NCI-H146 treated with DMSO at 0.1 percent for 48 hours (cell line): ENCODE measurements around the gene TTLL8.

ENCODE experiments used
- DNase-seq: peaks from one replicate; lab custom pipeline; 2025; ENCODE audit not compliant: unreplicated experiment; lab: John Stamatoyannopoulos, UW

Gene TTLL8

GRCh38 chr22:50022171-50022819 is 35.8 kb downstream of the TTLL8 start:
- DNase-seq, result no peak

GRCh38 chr22:50020606-50021005 is 37.5 kb downstream of the TTLL8 start:
- no peak for DNase-seq

- no peak for DNase-seq
These were observed 38.8 kb downstream of the TTLL8 start for GRCh38 chr22:50019316-50019715.

GRCh38 chr22:50018608-50019285 is 39.4 kb downstream of the TTLL8 start:
- DNase-seq, result no peak

- DNase-seq, result no peak
These were observed 40.3 kb downstream of the TTLL8 start for GRCh38 chr22:50017701-50018224.

GRCh38 chr22:50016988-50017700 is 41.0 kb downstream of the TTLL8 start:
- DNase-seq, result no peak

GRCh38 chr22:50016308-50016987 is 41.6 kb downstream of the TTLL8 start:
- no peak for DNase-seq

GRCh38 chr22:50015451-50016307 is 42.4 kb downstream of the TTLL8 start:
- no peak for DNase-seq

- DNase-seq, result no peak
These were observed 43.3 kb downstream of the TTLL8 start for GRCh38 chr22:50014655-50015401.

- DNase-seq, result no peak
These were observed 44.0 kb downstream of the TTLL8 start for GRCh38 chr22:50014053-50014501.

- DNase-seq, result no peak
These were observed 45.6 kb downstream of the TTLL8 start, which contains the start of gene IL17REL for GRCh38 chr22:50012211-50013181. Gene IL17REL, minus strand, starts transcription at chr22:50012765. Its CDS starts 119 bp downstream, at chr22:50012646.

- no peak for DNase-seq
These were observed 46.5 kb downstream of the TTLL8 start for GRCh38 chr22:50011447-50012210.

- no peak for DNase-seq
These were observed 47.2 kb downstream of the TTLL8 start for GRCh38 chr22:50010676-50011446.

- no peak for DNase-seq
These were observed 48.1 kb downstream of the TTLL8 start for GRCh38 chr22:50009765-50010675.

GRCh38 chr22:50009251-50009650 is 48.8 kb downstream of the TTLL8 start:
- no peak for DNase-seq
